CD8-positive, alpha-beta memory T cell (primary cell): ENCODE measurements around the gene ZNF831. TPM values are rescaled to one million over a fixed set of nuclear protein-coding genes. Genes with fewer than 3 reads are reported as not detected.

Experiments
- CTCF ChIA-PET: fragments of 350-600 bp; sonication (Branson Sonifier 250); formaldehyde crosslinking; loops from one replicate; lab custom pipeline; 2021; ENCODE audit warnings: antibody characterized with exemption; lab: Charles Lee
- POLR2A ChIA-PET: fragments of 350-600 bp; sonication (Branson Sonifier 250); formaldehyde crosslinking; loops from one replicate; lab custom pipeline; 2021; ENCODE audit warnings: antibody characterized with exemption; lab: Charles Lee
- DNase-seq, 5 donors: peaks; one replicate each; pipeline versions ENCODE4 v3.0.0 to v3.0.0-alpha.2; 2020 to 2022; ENCODE audit warnings: mixed read lengths in 1 of 5
- H3K27ac ChIP-seq: one replicate; pipeline ENCODE4 v1.7.0; 2013; ENCODE audit warnings: low read depth, mild to moderate bottlenecking, low read length, moderate library complexity
- H3K27me3 ChIP-seq: 2 replicates; pipeline ENCODE4 v1.7.0; 2013; ENCODE audit warnings: low read length, mild to moderate bottlenecking; ENCODE audit not compliant: insufficient read depth, poor library complexity, severe bottlenecking
- H3K36me3 ChIP-seq: 2 replicates; pipeline ENCODE4 v1.7.0; 2013; ENCODE audit warnings: mild to moderate bottlenecking, low read length, moderate library complexity; ENCODE audit not compliant: insufficient read depth
- H3K4me1 ChIP-seq: 2 replicates; pipeline ENCODE4 v1.7.0; 2013; ENCODE audit warnings: mild to moderate bottlenecking, low read length, moderate library complexity; ENCODE audit not compliant: insufficient read depth
- H3K4me3 ChIP-seq: 2 replicates; pipeline ENCODE4 v1.7.0; 2013; ENCODE audit warnings: mild to moderate bottlenecking, low read length
- H3K9me3 ChIP-seq: 2 replicates; pipeline ENCODE4 v1.7.0; 2013; ENCODE audit warnings: mild to moderate bottlenecking, low read length
- H3K27ac Mint-ChIP-seq, 8 donors: one replicate each; pipeline ENCODE4 v1.8.0; 2020 to 2021; ENCODE audit warnings: mixed read lengths in 8 of 8, mild to moderate bottlenecking in 6 of 8, inconsistent platforms in 3 of 8, moderate library complexity in 3 of 8
- H3K27me3 Mint-ChIP-seq, 2 donors: one replicate each; pipeline ENCODE4 v1.8.0; 2020 to 2021; ENCODE audit warnings: mixed read lengths in 2 of 2, mild to moderate bottlenecking in 1 of 2, moderate library complexity in 1 of 2
- H3K36me3 Mint-ChIP-seq, 3 donors: one replicate each; pipeline ENCODE4 v1.8.0; 2020 to 2021; ENCODE audit warnings: mixed read lengths in 3 of 3, inconsistent platforms in 1 of 3, mild to moderate bottlenecking in 1 of 3
- H3K4me1 Mint-ChIP-seq, 3 donors: one replicate each; pipeline ENCODE4 v1.8.0; 2020 to 2021; ENCODE audit warnings: mixed read lengths in 3 of 3, inconsistent platforms in 1 of 3, mild to moderate bottlenecking in 1 of 3
- H3K4me3 Mint-ChIP-seq, 7 donors: one replicate each; pipeline ENCODE4 v1.8.0; 2020 to 2021; ENCODE audit warnings: mixed read lengths in 7 of 7, mild to moderate bottlenecking in 6 of 7, moderate library complexity in 4 of 7, inconsistent platforms in 2 of 7
- H3K9me3 Mint-ChIP-seq, 5 donors: one replicate each; pipeline ENCODE4 v1.8.0; 2020 to 2022; ENCODE audit warnings: mixed read lengths in 5 of 5, mild to moderate bottlenecking in 3 of 5, moderate library complexity in 2 of 5, inconsistent platforms in 1 of 5
- polyA plus RNA-seq: library from polyadenylated mRNA; unstranded; fragments of 300-500 nt; fragmentation: Illumina TruSeq; gene quantifications from one replicate; pipeline ENCODE4 v1.2.3, GENCODE V29; 2021
- total RNA-seq, 2 experiments: library from RNA; stranded (reverse); gene quantifications; one replicate each; pipeline ENCODE4 v1.2.3, GENCODE V29; 2021

Gene ZNF831
- total and polyA plus RNA-seq, 3 experiments from 2014 or later: 6.4 to 12.1 (median 6.9) TPM

GRCh38 chr20:59141818-59142581 lies 21.6 kb upstream of the ZNF831 start:
- POLR2A ChIA-PET: interaction anchor here (0.6 to 0.8 kb wide), 2 partner anchors 19 to 270 kb away, joined by 4 read pairs; no protein-coding TSS in a partner anchor
- CTCF ChIA-PET: interaction anchor here (0.8 to 1.3 kb wide), 3 partner anchors 11 to 66 kb away, joined by 3 to 4 read pairs (median 4); no protein-coding TSS in a partner anchor
- H3K4me1 Mint-ChIP-seq: peaks cover 45 to 59% (median 47%) of the 10 kb centered on the region in 3 donors

GRCh38 chr20:59143326-59143725 lies 20.3 kb upstream of the ZNF831 start:
- H3K4me3 Mint-ChIP-seq: no peak overlapping the region
- H3K4me1 Mint-ChIP-seq: peaks cover 58 to 61% (median 59%) of the 10 kb centered on the region in 3 donors
- H3K27ac Mint-ChIP-seq: peak overlapping the region in 4 of 8 donors; percentile 11 to 100 (median 98)
- CTCF ChIA-PET: interaction anchor here (0.8 to 1.3 kb wide), 4 partner anchors 10 to 64 kb away, joined by 3 to 5 read pairs (median 4); no protein-coding TSS in a partner anchor
- Histone ChIP-seq H3K27ac (no peak overlapping the region), H3K4me1 (peaks cover 55% of the 10 kb centered on the region), H3K9me3 (no peaks in the 10 kb centered on the region), H3K4me3 (no peak overlapping the region), H3K27me3 (no peaks in the 10 kb centered on the region), H3K36me3 (no peaks in the 10 kb centered on the region)
- H3K9me3 Mint-ChIP-seq: no peaks in the 10 kb centered on the region
- POLR2A ChIA-PET: no interaction called here
- DNase-seq: no peak
- peaks cover 7 to 16% (median 7%) of the 10 kb centered on the region in 3 donors for H3K36me3 Mint-ChIP-seq
- H3K27me3 Mint-ChIP-seq: no peaks in the 10 kb centered on the region

More at GRCh38 chr20:59141818-59142581, 21.6 kb upstream of the ZNF831 start:
- Histone ChIP-seq H3K4me3 (no peak overlapping the region), H3K27me3 (no peaks in the 10 kb centered on the region), H3K36me3 (no peaks in the 10 kb centered on the region), H3K4me1 (peaks cover 41% of the 10 kb centered on the region), H3K27ac (no peak overlapping the region), H3K9me3 (no peaks in the 10 kb centered on the region)
- Mint-ChIP-seq H3K4me3 (no peak overlapping the region), H3K27me3 (no peaks in the 10 kb centered on the region), H3K9me3 (no peaks in the 10 kb centered on the region), H3K36me3 (peaks cover 0 to 7% (median 3%) of the 10 kb centered on the region in 3 donors), H3K27ac (no peak overlapping the region)
- no peak for DNase-seq

- Histone ChIP-seq H3K27me3 (no peaks in the 10 kb centered on the region), H3K4me3 (no peak overlapping the region), H3K36me3 (no peaks in the 10 kb centered on the region), H3K27ac (no peak overlapping the region), H3K4me1 (peaks cover 63% of the 10 kb centered on the region), H3K9me3 (no peaks in the 10 kb centered on the region)
- peak in 2 of 5 donors; percentile 45 to 74 for DNase-seq
- Mint-ChIP-seq H3K4me1 (peaks cover 65 to 68% (median 67%) of the 10 kb centered on the region in 3 donors), H3K27ac (peak overlapping the region; percentile 85 to 100 (median 98)), H3K4me3 (peak overlapping the region; percentile 49 to 96 (median 87)), H3K36me3 (peaks cover 7 to 16% (median 7%) of the 10 kb centered on the region in 3 donors), H3K27me3 (peaks cover 0 to 1% of the 10 kb centered on the region in 2 donors), H3K9me3 (no peaks in the 10 kb centered on the region)
- POLR2A ChIA-PET: no interaction called here
- CTCF ChIA-PET: interaction anchor here (1.2 to 1.3 kb wide), 2 partner anchors 9 to 63 kb away, joined by 3 to 5 read pairs; no protein-coding TSS in a partner anchor
Observed at GRCh38 chr20:59144179-59144830, 19.3 kb upstream of the ZNF831 start.

- Mint-ChIP-seq H3K27me3 (peaks cover 0 to 1% of the 10 kb centered on the region in 2 donors), H3K36me3 (peaks cover 7 to 16% (median 7%) of the 10 kb centered on the region in 3 donors), H3K9me3 (no peaks in the 10 kb centered on the region), H3K27ac (peak overlapping the region; percentile 94 to 100 (median 98)), H3K4me1 (peaks cover 69 to 70% (median 70%) of the 10 kb centered on the region in 3 donors), H3K4me3 (peak overlapping the region; percentile 49 to 96 (median 88))
- peaks cover 68% of the 10 kb centered on the region for H3K4me1 ChIP-seq
- no peak overlapping the region for H3K4me3 ChIP-seq
- ChIA-PET CTCF (no interaction called here), POLR2A (no interaction called here)
- no peak for DNase-seq
- H3K27ac ChIP-seq: no peak overlapping the region
- H3K9me3 ChIP-seq: no peaks in the 10 kb centered on the region
- no peaks in the 10 kb centered on the region for H3K27me3 ChIP-seq
- no peaks in the 10 kb centered on the region for H3K36me3 ChIP-seq
Observed at GRCh38 chr20:59144831-59145196, 18.8 kb upstream of the ZNF831 start.

GRCh38 chr20:59145247-59145923 lies 18.2 kb upstream of the ZNF831 start:
- Mint-ChIP-seq H3K27me3 (peaks cover 0 to 1% of the 10 kb centered on the region in 2 donors), H3K27ac (peak overlapping the region; percentile 94 to 100 (median 98)), H3K4me3 (peak overlapping the region; percentile 87 to 97 (median 91)), H3K4me1 (peaks cover 69 to 71% (median 70%) of the 10 kb centered on the region in 3 donors), H3K9me3 (no peaks in the 10 kb centered on the region), H3K36me3 (peaks cover 7 to 16% (median 7%) of the 10 kb centered on the region in 3 donors)
- POLR2A ChIA-PET: interaction anchor here (0.8 to 2.8 kb wide), 8 partner anchors 14 to 103 kb away, joined by 3 to 19 read pairs (median 4); partner anchors contain the start of genes PRELID3B and ZNF831
- CTCF ChIA-PET: interaction anchor here (1.0 to 1.9 kb wide), 2 partner anchors 19 to 62 kb away, joined by 5 to 6 read pairs; partner anchors contain the start of gene ZNF831
- no peak overlapping the region for H3K27ac ChIP-seq
- H3K9me3 ChIP-seq: no peaks in the 10 kb centered on the region
- H3K4me3 ChIP-seq: peak overlapping the region; percentile 70
- no peaks in the 10 kb centered on the region for H3K36me3 ChIP-seq
- H3K27me3 ChIP-seq: no peaks in the 10 kb centered on the region
- peaks cover 68% of the 10 kb centered on the region for H3K4me1 ChIP-seq
- DNase-seq: no peak

GRCh38 chr20:59145924-59146779 lies 17.5 kb upstream of the ZNF831 start:
- POLR2A ChIA-PET: interaction anchor here (0.8 to 2.8 kb wide), 12 partner anchors 13 to 114 kb away, joined by 3 to 19 read pairs (median 4); partner anchors contain the start of genes ATP5F1E, PRELID3B and ZNF831
- no peaks in the 10 kb centered on the region for H3K36me3 ChIP-seq
- Mint-ChIP-seq H3K9me3 (no peaks in the 10 kb centered on the region), H3K27ac (peak overlapping the region; percentile 94 to 100 (median 98)), H3K27me3 (peaks cover 0 to 1% of the 10 kb centered on the region in 2 donors), H3K36me3 (peaks cover 7 to 16% (median 7%) of the 10 kb centered on the region in 3 donors), H3K4me3 (peak overlapping the region; percentile 87 to 97 (median 91)), H3K4me1 (peaks cover 73 to 76% (median 74%) of the 10 kb centered on the region in 3 donors)
- H3K27ac ChIP-seq: peak overlapping the region; percentile 73
- CTCF ChIA-PET: interaction anchor here (0.9 to 2.1 kb wide), 6 partner anchors 17 to 76 kb away, joined by 3 to 10 read pairs (median 4); partner anchors contain the start of gene ZNF831
- H3K4me3 ChIP-seq: peak overlapping the region; percentile 70
- DNase-seq: peak in 3 of 5 donors; percentile 49 to 74 (median 66)
- no peaks in the 10 kb centered on the region for H3K9me3 ChIP-seq
- peaks cover 73% of the 10 kb centered on the region for H3K4me1 ChIP-seq
- H3K27me3 ChIP-seq: no peaks in the 10 kb centered on the region
